Fibroblast of villous mesenchyme (primary cell): ENCODE measurements around the gene STOM. TPM values are rescaled to one million over a fixed set of nuclear protein-coding genes. Genes with fewer than 3 reads are reported as not detected.

Experiments used
- DNase-seq: peaks from one replicate; pipeline ENCODE4 v3.0.0-alpha.2; 2010; ENCODE audit warnings: low read depth
- H3K4me3 ChIP-seq: 2 replicates; pipeline ENCODE4 v1.5.1; 2011; ENCODE audit warnings: low read depth, mild to moderate bottlenecking, low read length
- CTCF ChIP-seq: IDR thresholded peaks from 2 replicates; pipeline ENCODE4 v1.5.1; 2012; ENCODE audit warnings: low read depth, mild to moderate bottlenecking, low read length; ENCODE audit not compliant: insufficient read depth
- total RNA-seq: library from RNA; depleted of rRNA; stranded (reverse); fragments of >200 nt; gene quantifications from 2 replicates; pipeline ENCODE4 v1.2.3, GENCODE V29; 2012

The STOM gene
- total RNA-seq, 1 donor, result 168 TPM

- TF ChIP-seq CTCF, result no peak
- H3K4me3 ChIP-seq, result no peak overlapping the region
- no peak for DNase-seq
Measured at GRCh38 chr9:121297389-121297788, 72.7 kb downstream of the STOM start.

GRCh38 chr9:121296213-121297127, 73.6 kb downstream of the STOM start:
- H3K4me3 ChIP-seq, result no peak overlapping the region
- no peak for TF ChIP-seq CTCF

GRCh38 chr9:121295662-121296191, 74.3 kb downstream of the STOM start:
- no peak for DNase-seq
- no peak overlapping the region for H3K4me3 ChIP-seq
- no peak for TF ChIP-seq CTCF

More at GRCh38 chr9:121296213-121297127, 73.6 kb downstream of the STOM start:
- no peak for DNase-seq

GRCh38 chr9:121294866-121295661, 75.0 kb downstream of the STOM start:
- TF ChIP-seq CTCF, result no peak
- no peak for DNase-seq
- no peak overlapping the region for H3K4me3 ChIP-seq

GRCh38 chr9:121294151-121294743, 75.8 kb downstream of the STOM start:
- no peak for DNase-seq
- TF ChIP-seq CTCF, result no peak
- no peak overlapping the region for H3K4me3 ChIP-seq

GRCh38 chr9:121292801-121293241, 77.2 kb downstream of the STOM start:
- no peak for TF ChIP-seq CTCF
- no peak for DNase-seq
- no peak overlapping the region for H3K4me3 ChIP-seq
